Neural progenitor cell (in vitro differentiated cells): ENCODE measurements around the gene ANKRD13D.

Source experiments
- CTCF ChIP-seq: fragments of 200-600 bp; sonication (generic); IDR thresholded peaks from 2 replicates; pipeline ENCODE4 v1.5.1; 2017; ENCODE audit warnings: antibody characterized with exemption, mild to moderate bottlenecking
- EZH2 ChIP-seq: fragments of 200-600 bp; sonication (generic); IDR thresholded peaks from 2 replicates; pipeline ENCODE4 v1.6.1; 2017; ENCODE audit warnings: antibody characterized with exemption, mild to moderate bottlenecking, moderate library complexity

DNA sequence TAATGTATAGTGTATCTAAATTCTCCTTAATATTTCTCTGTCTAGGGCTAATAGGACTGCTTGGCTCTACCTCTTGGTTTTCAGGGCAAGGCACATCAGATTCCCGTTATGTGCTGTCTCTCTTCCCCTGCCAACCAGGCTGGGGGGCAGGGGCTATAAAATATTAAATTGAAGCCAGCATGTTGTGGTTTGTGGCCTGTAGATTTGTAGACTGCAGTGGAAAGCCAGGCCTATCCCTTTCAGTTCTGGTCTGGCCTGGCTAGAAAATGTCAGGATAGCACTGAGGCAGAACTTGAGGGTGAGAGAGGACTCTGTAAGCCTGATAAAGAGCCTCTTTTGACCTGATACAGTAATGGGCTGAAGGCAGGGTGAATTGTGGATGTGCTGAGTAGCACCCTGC lies 37.3 kb upstream of the ANKRD13D start:
- no peak for TF ChIP-seq CTCF
- no peak for TF ChIP-seq EZH2
